Activated gamma-delta T cell treated with Interleukin-2 at 50 U/mL for 16 hours (primary cell): ENCODE data around the gene POU3F1.

Source experiments
- DNase-seq: peaks from one replicate; pipeline ENCODE4 v3.0.0-alpha.2; 2020

Gene POU3F1

GRCh38 chr1:38073534-38074301 is 27.1 kb upstream of the POU3F1 start:
- no peak for DNase-seq

GRCh38 chr1:38072858-38073257 is 26.3 kb upstream of the POU3F1 start:
- DNase-seq = no peak

GRCh38 chr1:38071312-38072256 is 25.0 kb upstream of the POU3F1 start:
- DNase-seq = no peak

GRCh38 chr1:38068980-38069340 is 22.4 kb upstream of the POU3F1 start:
- DNase-seq = no peak

- DNase-seq = no peak
Observed at GRCh38 chr1:38068220-38068979, 21.8 kb upstream of the POU3F1 start.

GRCh38 chr1:38064197-38064903 is 17.8 kb upstream of the POU3F1 start:
- DNase-seq = no peak

- no peak for DNase-seq
Observed at GRCh38 chr1:38063616-38064015, 17.0 kb upstream of the POU3F1 start.

- DNase-seq = no peak
Observed at GRCh38 chr1:38062361-38063288, 16.0 kb upstream of the POU3F1 start.

GRCh38 chr1:38061883-38062328 is 15.3 kb upstream of the POU3F1 start:
- DNase-seq = no peak

- no peak for DNase-seq
Observed at GRCh38 chr1:38061290-38061689, 14.7 kb upstream of the POU3F1 start.

GRCh38 chr1:38060498-38060897 is 13.9 kb upstream of the POU3F1 start:
- no peak for DNase-seq

- no peak for DNase-seq
Observed at GRCh38 chr1:38059635-38060250, 13.2 kb upstream of the POU3F1 start.

GRCh38 chr1:38055965-38056364 is 9.4 kb upstream of the POU3F1 start:
- DNase-seq = no peak

- no peak for DNase-seq
Observed at GRCh38 chr1:38055398-38055797, 8.8 kb upstream of the POU3F1 start.

GRCh38 chr1:38053416-38054091 is 7.0 kb upstream of the POU3F1 start:
- no peak for DNase-seq

- no peak for DNase-seq
Observed at GRCh38 chr1:38052750-38053415, 6.3 kb upstream of the POU3F1 start.

- no peak for DNase-seq
Observed at GRCh38 chr1:38051079-38051543, 4.5 kb upstream of the POU3F1 start.

- no peak for DNase-seq
Observed at GRCh38 chr1:38050397-38051078, 3.9 kb upstream of the POU3F1 start.

GRCh38 chr1:38047603-38048141 is 1.1 kb upstream of the POU3F1 start:
- no peak for DNase-seq
